Activated CD4-positive, alpha-beta T cell treated with anti-CD3 and anti-CD28 coated beads, Interleukin-2, amount 50 U/mL, for 16 hours (primary cell): ENCODE data around the gene EGFL7.

Experiments used
- DNase-seq: peaks from one replicate; pipeline ENCODE4 v3.0.0-alpha.2; 2020

EGFL7 gene

DNA sequence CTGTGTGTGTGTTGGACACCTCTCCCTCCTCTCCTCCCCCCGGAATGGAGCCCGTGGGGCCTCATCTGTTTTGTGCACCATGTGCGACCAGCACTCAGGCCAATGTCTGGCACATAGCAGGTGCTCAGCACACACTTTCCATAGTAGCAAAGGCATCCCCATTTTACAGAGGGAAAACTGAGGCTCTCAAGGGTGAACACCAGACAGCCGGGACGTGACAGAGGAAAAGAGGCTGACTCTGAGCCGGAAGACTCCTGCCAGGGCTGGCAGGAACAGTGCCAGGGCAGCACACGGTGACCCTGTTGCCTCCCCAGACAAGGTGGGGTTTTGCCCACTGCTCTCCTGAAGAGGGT is 26.4 kb downstream of the EGFL7 start:
- DNase-seq = no peak

DNA sequence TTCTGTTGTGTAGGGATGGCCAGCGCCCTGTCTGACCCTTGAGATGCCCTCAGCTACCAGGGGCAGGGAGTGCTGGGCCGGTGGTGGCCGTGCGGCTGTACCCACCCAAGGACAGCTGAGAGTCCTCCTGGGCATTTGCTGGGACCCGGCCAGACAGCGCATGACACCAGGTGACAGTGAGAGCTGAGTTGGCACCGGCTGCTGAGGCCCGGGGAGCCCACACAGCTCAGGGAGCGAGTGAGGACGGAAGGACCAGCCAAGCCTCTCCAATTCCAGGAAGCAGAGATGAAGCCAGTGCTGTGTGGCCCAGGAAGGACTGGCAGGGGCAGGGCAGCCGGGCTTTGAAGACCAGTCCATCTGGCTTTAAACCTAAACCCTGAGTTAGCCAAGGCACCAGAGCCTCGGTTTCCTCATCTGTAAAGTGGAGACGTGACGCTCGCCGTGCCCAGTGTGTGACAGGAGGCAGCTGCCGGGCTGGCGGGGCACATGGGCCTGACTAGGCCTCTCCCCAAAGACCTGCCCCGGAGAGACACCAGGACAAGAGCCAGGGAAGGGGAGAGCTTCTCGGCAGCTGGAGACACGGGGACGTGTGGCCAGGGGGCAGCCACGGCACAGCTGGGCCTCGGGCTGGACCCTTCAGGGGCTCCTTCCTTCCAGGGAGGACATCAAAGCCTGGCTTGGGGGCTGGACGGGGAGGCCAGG is 27.5 kb downstream of the EGFL7 start:
- DNase-seq = no peak

DNA sequence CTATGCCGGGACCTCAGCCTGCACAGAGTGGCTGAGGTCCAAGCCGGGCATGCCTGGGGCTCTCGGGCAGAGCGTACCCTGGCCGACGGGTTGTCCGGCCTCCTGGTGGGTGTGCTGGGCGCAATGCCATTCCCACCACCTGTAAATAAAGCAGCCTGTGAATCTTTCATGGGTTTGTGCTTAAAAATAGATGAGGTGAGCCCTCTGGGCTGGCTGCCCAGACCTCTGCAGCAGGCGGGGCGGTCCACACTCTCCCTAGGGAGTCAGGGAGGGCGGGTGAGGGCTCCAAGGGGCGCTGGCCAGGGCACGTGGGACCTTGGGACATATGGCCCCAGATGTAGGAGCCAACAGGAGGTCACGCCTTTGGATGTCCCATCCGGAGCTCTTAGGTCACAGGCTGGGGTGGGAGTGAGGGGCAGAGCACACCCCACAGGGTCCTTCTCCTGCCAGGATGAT is 28.1 kb downstream of the EGFL7 start:
- DNase-seq = no peak

DNA sequence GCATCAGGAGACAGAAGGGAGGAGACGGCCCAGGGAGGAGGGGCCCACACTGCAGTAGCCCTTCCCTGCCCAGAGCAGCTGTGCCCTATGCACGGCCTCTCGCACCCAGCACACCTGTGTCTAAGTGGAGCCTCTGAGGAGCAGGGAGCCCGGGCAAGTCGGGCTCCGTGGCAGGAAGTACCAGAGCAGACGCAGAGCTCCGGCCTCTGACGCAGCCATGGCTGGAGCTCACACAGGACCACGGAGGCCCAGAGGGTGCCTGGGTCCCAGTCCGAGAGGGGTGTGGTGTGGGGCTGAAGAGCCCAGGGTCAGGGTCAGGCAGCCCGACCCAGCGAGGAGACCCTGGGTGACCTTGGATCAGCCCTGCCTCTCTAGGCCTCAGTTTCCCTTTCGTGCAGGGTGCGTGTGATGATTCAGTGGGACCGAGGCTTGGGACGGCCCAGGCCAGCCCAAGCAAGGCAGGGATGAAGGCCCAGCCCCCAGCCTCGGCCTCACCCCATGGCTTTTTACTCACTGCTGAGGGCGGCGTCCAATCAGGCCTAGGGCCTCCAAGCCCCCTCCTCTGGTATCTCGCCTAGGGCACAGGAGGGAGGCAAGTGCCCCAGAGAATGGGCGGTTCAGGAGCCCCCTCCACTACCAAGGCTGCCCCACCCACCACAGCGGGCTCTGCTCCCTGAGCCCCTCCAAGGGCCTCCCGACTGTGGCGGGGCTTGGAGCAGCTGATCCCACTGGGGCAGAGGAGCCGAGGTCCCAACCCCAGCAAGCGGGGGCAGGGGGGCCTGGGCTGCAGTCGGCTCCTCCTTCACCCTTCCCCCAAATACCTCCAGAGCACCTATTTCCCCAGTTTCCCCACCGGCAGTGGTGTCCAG is 28.8 kb downstream of the EGFL7 start:
- DNase-seq = no peak

DNA sequence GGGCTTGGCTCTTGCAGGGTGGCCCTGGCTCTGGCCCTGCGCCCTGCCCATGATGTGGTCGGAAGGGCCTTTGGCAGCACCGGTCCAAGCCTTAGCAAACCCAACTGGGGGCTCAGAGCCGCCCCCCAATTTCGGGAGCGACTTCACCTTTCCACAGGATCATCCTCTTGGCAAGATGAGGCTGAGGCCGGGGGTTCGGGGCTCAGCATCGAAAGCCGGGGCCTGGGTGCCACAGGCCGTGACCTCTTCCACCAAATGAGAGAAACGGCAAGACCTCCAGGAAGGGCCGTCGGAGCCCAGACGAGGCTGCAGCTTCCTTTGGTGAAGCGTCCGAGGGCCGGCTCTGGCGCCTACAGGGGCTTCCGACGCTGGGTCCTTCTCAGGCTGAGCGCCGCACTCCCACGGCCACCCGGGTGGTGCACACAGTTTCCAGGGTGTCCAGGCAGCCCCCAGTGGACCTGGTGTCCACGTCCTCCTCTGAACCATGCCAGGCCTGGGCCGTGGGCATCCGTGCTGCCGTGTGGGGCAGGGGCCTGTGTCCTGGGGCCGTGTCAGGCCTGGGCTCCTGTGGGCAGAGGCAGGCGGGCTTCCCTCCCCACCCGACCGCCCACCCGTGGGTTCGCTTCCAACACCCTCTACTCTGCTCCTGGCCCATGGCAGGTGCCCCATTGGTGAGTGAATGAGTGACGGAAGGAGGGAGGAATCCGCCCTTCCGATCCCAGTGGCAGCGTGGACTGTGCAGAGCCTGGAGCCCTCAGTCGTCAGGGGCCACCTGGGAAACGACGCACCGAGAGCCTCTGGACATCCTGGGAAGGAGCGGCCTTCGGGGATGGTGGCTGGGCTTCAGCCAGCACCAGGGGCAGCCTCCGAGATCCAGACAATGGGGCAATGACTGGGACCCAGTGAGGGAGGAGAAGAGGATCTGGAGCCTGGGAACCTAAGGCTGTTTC is 29.7 kb downstream of the EGFL7 start:
- DNase-seq = no peak

DNA sequence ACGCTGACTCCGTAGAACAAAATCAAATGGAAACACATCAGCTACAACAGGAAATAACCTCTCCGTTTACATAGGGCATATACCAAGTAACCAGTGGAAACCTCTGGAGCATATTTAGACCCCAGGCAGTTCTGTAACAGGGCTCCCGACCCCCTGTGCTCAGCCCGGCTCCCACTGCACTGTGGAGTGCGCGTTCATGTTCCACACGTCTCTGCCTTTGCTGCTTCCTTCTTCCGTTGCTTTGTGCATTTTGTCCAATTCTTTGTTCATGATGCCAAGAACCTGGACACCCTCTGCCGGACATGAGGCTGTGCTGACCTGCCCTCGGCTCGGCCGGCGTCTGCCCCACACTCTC is 30.4 kb downstream of the EGFL7 start:
- DNase-seq = no peak

DNA sequence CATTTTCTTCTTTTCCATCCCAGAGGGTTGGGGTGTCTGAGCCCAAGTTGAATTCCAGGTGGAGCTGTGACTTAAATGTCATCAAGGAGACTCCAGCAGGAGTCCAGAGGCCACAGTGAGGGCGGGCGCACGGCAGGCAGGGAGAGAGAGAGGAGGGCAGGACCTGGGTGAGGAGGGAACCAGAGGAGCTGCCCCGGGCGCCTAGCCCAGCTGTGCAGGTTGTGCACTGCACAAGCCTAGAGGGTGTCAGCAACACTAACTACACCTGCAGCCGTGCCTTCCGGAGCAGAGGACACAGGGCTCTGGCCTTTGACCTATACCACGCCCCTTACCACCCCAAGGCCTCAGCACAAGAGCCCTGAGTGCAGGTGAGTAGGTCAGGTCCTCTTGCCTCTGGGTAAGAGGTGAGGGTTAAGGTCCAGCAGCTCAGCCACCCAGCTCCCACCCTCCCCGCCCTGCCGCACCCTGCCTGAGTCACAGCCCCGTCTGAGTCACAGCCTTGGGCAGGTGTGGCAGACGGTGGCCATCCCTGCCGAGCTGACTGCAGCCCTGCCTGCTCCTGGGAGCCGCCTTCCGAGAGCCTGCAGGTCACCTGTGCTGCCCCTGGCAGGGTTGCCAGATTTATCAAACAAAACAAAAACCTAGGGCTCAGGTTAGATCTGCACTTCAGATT is 30.9 kb downstream of the EGFL7 start:
- no peak for DNase-seq

DNA sequence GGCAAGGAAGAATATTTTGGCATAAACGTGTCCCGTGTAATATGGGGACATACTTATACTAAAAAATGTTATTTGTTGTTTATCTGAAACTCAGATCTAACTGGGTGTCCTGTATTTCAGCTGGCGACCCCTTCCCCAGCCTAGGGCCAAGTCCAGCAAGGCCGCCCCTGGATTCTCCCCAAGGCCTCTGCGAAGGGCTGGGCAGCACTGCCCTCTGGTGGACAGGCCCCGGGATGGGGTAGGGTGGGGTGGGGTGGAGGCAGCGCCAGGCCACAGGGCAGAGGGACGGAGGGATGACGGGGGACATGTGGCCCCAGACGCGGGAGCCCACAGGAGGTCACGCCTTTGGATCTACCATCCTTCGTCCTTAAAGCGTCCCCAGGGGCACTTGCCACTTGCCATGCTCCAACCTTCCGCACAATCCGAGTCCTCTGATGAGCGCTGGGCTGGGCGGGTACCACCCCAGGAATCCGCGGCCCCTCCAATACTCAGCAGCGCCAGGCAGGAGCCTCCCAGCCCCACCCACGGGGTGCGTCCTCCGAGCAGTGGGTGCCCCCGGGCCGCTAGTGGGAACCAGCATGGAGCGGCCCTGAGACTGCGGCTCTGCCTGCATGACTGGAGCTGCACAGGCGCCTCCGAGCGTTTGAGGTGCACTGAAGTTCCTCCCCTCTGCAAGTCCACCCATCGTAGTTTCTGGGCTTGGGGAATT is 31.6 kb downstream of the EGFL7 start:
- DNase-seq = peak; percentile 24

DNA sequence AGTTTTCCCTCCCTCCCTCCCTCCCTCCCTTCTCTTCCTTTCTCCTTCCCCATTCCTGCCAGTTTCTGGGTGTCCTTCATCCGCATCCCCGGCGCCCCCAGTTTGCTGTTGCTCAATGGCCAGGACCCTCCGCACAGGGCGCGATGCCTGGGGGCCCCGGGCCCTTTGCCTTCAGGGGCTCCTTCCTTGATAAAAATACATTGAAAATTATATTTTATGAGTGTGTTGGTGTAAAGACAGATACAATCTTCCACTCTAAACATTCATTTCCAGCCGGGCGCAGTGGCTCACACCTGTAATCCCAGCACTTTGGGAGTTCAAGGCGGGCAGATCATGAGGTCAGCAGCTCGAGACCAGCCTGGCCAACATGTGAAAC is 32.1 kb downstream of the EGFL7 start:
- no peak for DNase-seq

DNA sequence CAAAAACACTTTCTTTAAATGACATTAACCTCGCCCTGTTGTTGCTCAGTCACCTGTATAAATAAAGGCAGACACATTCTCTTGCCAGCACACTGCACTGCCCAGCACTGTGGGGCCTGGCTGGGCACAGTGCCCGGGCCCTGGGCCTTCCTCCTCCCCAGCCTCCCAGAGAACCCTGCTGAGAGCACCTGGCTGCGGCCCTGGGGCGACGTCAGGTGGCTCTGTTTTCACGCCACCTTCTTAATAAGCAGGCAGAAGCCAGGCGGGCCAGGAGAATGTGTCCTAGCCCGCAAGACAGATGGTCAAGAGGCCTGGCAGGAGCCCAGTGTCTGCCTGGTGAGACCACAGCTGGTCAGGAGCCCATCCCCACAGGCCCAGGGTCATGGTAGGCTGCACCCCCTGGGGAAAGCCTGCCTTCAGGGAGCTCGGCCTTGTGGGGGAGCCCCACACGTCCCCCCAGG is 32.7 kb downstream of the EGFL7 start:
- DNase-seq = no peak

DNA sequence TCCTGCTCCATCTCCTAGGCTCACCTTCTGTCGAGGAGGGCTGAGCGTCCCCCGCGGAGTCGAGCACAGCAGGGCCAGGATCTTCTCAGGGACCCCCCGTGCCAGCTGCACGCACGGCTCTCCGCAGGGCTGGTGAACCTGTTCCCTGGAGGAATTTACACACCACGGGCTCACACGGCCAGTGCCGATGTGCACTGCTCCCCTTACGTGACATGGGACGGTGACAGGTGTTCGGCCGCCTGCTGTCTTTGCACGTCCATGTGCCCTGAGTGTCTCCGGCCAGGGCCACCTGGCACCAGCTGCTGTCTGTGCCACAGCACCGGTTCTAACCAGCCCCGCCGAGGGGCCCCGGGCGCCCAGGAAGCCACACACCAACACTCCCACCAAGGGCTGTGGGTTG is 33.2 kb downstream of the EGFL7 start:
- DNase-seq = no peak

DNA sequence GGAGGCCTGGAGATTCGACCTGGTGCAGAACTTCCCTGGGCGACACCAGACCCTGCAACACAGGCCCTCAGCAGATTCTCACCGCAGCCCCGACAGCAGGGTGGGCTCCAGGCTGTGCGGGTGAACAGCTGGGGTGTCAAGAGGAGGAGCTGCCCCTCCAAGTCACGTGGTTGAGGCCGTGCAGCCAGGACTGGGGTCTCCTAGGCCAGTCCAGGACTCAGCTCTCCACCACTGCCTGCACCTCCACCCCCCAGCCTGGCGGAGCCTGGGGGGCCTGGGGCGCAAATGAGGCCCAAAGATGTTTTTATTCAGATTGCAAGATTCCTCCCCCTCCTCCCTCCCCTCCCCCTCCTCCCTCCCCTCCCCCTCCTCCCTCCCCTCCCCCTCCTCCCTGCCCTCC is 33.8 kb downstream of the EGFL7 start:
- DNase-seq = no peak

DNA sequence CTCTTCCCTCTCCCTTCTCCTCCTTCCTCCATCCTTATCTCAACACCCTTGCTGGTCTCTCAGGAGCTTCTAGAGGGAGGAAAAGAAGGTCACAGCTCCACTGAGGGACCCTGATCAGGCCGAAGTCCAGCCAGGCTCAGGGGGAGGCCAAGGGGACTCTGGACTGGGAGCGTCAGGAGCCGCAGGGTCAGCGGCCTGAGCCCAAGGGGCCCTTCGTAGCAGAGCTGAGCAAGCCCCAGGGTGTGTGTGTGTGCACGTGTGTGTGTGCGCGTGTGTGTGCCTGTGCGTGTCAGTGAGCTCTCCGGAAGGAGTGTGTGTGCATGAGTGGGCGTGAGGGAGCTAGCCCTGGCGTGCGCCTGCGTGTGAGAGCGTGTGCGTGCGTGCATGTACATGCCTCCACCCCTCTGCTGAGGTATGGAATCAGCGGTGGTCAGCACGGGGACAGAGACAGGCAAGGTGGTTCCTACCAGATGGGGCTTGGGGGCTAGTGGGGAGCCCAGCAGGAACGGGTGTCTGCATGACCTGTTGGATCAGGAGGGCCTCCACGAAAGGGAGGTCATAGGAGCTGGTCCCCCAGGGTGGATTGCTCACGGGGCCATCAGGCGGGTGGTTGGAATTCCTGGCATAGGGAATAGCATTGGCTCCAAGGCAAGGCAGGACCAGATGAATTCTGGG is 34.6 kb downstream of the EGFL7 start:
- no peak for DNase-seq

DNA sequence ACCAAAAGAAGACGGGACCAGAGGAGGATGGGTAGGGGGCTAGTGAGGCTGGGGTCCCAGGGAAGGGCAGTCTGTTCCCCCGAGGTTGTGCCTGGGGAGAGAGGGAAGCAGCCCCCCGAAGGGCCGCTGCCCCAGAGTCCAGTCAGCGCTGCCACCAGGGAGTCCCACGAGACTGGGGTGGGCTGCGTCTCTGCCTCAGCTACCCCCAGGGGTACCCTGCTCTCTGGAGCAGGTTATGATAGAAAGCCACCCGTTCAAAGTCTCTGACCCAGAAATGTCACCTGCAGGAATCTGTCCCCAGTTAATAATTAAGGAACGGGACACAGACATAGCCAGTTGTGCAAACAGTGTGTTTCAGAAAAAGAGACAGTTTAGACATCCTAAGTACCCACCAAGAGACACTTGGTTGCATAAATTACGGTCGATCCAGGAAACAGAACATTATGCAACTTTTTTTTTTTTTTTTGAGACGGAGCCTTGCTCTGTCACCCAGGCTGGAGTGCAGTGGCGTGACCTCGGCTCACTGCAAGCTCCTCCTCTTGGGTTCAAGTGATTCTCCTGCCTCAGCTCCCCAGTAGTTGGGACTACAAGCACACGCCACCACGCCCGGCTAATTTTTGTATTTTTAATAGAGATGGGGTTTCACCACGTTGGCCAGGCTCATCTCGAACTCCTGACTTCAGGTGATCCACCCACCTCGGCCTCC is 35.3 kb downstream of the EGFL7 start:
- DNase-seq = no peak

DNA sequence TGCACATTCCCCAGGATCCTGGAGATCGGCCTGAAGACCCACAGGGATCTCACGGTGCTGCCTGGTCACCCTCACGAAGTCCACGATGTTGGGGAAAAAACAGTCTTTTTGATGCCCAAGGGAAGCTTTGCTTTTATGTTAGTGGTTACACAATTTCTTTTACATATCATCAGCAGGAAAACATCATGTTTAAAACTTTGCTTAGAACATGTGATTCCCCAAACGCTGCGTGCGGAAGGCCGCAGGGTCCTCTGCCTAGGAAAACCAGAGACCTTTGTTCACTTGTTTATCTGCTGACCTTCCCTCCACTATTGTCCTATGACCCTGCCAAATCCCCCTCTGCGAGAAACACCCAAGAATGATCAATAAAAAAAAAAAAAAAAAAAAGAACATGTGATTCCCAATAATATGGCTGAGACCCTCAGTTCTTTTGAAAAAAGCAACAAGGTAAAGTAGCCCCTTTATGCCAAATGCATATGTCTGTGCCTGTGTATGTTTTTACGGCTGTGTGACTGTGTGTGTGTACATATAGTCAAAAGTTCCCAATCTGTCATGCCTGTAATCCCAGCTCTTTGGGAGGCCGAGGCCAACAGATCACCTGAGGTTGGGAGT is 36.0 kb downstream of the EGFL7 start:
- DNase-seq = no peak

DNA sequence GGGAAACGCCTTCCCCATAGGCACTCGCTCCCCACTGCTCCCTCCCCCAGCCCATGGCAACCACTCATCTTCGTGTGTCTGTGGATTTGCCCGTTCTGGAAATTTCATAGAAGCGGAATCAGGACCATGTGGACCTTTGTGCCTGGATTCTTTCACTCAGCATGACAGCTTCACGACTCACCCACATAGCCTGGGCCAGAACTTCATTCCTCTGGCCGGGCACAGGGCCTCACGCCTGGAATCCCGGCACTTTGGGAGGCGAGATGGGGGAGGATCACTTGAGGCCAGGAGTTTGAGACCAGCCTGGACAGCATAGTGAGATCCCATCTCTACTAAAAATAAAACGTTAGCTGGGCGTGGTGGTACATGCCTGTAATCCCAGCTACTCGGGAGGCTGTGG is 37.6 kb downstream of the EGFL7 start:
- no peak for DNase-seq

DNA sequence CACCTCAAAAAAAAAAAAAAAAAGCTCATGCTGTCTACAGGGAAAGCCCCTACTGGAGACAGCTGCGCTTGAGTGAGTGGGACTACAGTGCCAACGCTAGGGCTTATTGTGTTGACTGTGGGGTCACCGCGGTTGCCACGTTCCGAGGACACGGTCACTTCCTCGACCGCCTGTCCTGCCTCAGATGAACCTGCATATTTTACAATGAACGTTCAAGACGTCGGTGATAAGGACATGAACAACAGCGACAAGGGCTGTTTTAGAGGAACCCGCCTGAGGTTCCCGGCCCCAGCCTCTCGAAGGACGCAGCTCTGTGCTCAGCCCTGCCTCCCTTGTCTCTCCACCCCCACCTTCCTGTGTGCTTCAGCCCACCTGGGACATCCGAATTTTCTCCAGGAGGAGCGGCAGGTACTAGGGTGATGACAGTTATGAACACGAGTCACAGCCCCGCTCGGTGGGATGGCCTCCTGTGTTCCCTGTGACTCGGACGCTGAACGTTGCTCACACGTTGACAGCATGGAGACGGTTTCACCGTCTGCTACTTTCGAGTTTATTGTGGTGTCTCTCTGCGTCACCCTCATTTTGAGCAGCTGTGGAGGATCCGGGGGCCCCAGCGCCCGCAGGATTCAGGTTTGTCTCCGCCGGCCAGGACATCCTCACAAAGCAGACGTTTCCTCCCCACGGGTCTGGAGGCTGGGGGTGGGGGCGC is 38.4 kb downstream of the EGFL7 start:
- DNase-seq = peak; percentile 82

DNA sequence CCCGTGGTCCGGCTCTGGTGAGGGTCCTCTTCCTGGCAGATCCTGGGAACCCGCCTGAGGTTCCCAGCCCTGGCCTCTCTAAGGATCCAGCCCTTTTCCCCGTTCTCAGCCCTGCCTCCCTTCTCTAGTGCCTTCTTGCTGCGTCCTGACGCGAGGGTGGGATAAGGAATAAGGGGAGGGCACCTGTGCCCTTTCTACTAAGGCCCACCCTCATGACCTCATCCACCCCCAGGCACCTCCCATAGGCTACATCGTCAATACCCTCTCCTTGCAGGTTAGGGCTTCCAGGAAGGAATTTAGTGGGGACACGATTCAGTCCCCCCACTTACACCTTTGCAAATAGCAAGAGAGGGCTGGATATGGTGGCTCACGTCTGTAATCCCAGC is 38.9 kb downstream of the EGFL7 start:
- no peak for DNase-seq

DNA sequence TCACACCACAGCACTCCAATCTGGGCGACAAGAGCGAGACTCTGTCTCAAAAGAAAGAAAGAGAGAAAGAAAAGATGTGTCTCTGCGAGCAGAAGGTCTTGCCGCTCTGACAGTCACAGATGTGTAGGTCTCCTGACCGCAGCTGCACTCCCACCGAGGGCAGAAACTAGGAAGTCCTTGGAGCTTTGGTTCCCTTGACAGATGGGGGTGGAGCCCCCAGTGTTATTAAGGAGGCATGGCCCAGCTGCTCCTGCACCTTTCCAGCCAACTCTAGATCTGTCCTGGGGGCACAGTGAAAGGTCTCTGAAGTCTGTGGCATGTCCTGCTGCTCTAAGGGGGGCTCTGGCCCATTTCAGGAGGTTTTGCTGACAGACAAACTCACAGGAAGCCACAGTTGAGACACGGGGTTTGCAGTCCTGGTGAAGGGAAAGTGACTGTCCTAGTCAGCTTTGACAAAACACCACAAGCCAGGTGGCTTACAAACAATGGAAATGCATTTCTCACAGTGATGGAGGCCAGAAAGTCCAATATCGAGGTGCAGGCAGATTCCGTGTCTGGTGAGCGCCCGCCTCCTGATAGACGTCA is 40.7 kb downstream of the EGFL7 start:
- no peak for DNase-seq
